ENCODE data around the gene FAM114A1.
"Not testable (repeated sequence)": the region's sequence is repeated elsewhere in the genome, so short reads cannot be mapped to it uniquely, and the experiment has no call there.

Gene FAM114A1

GRCh38 chr4:38982361-38983095, 114.9 kb downstream of the FAM114A1 start:
- Histone ChIP-seq H3K27me3 (ENCODE audit: control insufficient read depth, insufficient read depth, low read length) (no peaks in the 10 kb centered on the region), H3K36me3 (ENCODE audit: control insufficient read depth, low read depth, low read length) (no peaks in the 10 kb centered on the region), H3K4me3 (ENCODE audit: low read length) (no peak overlapping the region), H3K27ac (ENCODE audit: low read length) (no peak overlapping the region), H3K9me3 (ENCODE audit: control insufficient read depth, low read depth, low read length) (no peaks in the 10 kb centered on the region), H3K4me1 (ENCODE audit: control insufficient read depth, low read depth, low read length) (peaks cover 4% of the 10 kb centered on the region), H3K9ac (ENCODE audit: low read length) (no peak overlapping the region)

DNA sequence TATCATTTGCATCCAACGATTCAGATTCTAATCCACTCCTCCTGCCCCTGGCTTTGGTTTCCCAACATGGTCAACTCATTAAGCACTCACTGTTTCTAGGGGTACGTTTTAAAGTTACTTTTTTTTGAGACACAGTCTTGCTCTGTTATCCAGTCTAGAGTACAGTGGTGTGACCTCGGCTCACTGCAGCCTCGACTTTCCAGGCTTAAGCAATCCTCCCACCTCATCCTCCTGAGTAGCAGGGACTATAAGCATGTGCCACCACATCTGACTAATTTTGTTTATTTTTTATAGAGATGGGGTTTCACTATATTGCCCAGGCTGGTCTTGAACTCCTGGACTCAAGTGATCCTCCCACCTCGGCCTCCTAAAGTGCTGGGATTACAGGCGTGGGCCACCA, 115.7 kb downstream of the FAM114A1 start:
- H3K4me1 ChIP-seq (ENCODE audit: control insufficient read depth, low read depth, low read length) = peaks cover 4% of the 10 kb centered on the region
- no peaks in the 10 kb centered on the region for H3K27me3 ChIP-seq (ENCODE audit: control insufficient read depth, insufficient read depth, low read length)
- H3K9ac ChIP-seq (ENCODE audit: low read length) = no peak overlapping the region
- H3K9me3 ChIP-seq (ENCODE audit: control insufficient read depth, low read depth, low read length) = no peaks in the 10 kb centered on the region
- no peak overlapping the region for H3K27ac ChIP-seq (ENCODE audit: low read length)
- H3K36me3 ChIP-seq (ENCODE audit: control insufficient read depth, low read depth, low read length) = no peaks in the 10 kb centered on the region
- no peak overlapping the region for H3K4me3 ChIP-seq (ENCODE audit: low read length)

- H3K9ac ChIP-seq (ENCODE audit: low read length) = no peak overlapping the region
- H3K36me3 ChIP-seq (ENCODE audit: control insufficient read depth, low read depth, low read length) = no peaks in the 10 kb centered on the region
- peaks cover 4% of the 10 kb centered on the region for H3K4me1 ChIP-seq (ENCODE audit: control insufficient read depth, low read depth, low read length)
- no peak overlapping the region for H3K27ac ChIP-seq (ENCODE audit: low read length)
- H3K27me3 ChIP-seq (ENCODE audit: control insufficient read depth, insufficient read depth, low read length) = no peaks in the 10 kb centered on the region
- H3K9me3 ChIP-seq (ENCODE audit: control insufficient read depth, low read depth, low read length) = no peaks in the 10 kb centered on the region
- H3K4me3 ChIP-seq (ENCODE audit: low read length) = no peak overlapping the region
Measured at GRCh38 chr4:38983787-38984598, 116.4 kb downstream of the FAM114A1 start.

DNA sequence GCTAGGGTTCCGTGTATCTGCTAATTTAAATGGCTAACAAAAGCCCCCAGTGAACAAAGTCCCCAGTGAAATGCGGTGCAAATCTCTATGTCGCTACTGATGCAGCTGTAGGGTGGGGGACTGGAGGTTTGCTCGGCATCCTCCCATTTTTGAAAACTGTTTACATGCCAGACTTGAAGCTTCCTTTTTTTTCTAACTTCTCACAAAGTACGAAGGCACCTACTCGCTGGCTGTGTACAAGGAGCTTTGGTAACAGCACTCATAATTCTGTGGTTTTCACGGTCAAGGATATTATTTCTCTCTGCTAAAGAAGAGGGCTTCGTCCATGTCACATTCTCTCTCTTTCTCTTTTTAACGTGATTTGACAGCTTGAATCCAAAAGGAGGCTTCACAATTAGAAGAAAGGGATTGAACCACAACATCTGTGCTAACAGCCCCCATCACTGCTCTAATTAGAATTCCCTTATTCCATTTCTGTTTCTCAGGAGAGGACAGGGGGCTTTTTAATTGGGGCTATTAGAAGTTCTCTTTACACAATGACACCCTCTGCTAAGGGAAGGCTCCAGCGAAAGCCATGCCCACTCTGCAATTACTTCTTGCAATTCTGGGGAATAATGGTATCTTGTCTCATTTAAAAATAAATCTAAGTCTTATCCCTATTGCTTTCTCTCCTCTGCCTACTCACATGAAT, 117.9 kb downstream of the FAM114A1 start:
- H3K9ac ChIP-seq (ENCODE audit: low read length) = no peak overlapping the region
- H3K9me3 ChIP-seq (ENCODE audit: control insufficient read depth, low read depth, low read length) = no peaks in the 10 kb centered on the region
- H3K4me3 ChIP-seq (ENCODE audit: low read length) = no peak overlapping the region
- no peaks in the 10 kb centered on the region for H3K36me3 ChIP-seq (ENCODE audit: control insufficient read depth, low read depth, low read length)
- peaks cover 4% of the 10 kb centered on the region for H3K4me1 ChIP-seq (ENCODE audit: control insufficient read depth, low read depth, low read length)
- no peak overlapping the region for H3K27ac ChIP-seq (ENCODE audit: low read length)
- no peaks in the 10 kb centered on the region for H3K27me3 ChIP-seq (ENCODE audit: control insufficient read depth, insufficient read depth, low read length)

DNA sequence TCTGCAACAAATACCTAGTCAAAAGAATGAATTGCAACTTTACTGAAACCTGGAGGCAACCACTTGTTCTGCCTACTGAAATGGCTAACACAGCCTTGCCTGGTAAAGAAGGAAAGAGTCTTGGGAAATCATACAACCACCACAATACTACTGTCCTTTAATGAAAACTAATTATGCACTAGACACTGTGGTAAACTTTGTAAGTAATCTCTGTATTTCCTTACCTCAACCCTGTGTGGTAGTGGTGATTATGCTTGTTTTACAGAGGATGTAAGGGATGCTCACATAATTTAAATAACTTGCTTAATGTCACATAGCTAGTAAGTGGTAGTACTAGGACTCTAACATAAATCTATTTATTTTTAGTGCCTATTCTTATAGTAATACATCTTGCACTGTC, 119.9 kb downstream of the FAM114A1 start:
- Histone ChIP-seq H3K4me1 (ENCODE audit: control insufficient read depth, low read depth, low read length) (peaks cover 4% of the 10 kb centered on the region), H3K36me3 (ENCODE audit: control insufficient read depth, low read depth, low read length) (no peaks in the 10 kb centered on the region), H3K27me3 (ENCODE audit: control insufficient read depth, insufficient read depth, low read length) (no peaks in the 10 kb centered on the region), H3K27ac (ENCODE audit: low read length) (no peak overlapping the region), H3K4me3 (ENCODE audit: low read length) (no peak overlapping the region), H3K9me3 (ENCODE audit: control insufficient read depth, low read depth, low read length) (no peaks in the 10 kb centered on the region), H3K9ac (ENCODE audit: low read length) (no peak overlapping the region)

DNA sequence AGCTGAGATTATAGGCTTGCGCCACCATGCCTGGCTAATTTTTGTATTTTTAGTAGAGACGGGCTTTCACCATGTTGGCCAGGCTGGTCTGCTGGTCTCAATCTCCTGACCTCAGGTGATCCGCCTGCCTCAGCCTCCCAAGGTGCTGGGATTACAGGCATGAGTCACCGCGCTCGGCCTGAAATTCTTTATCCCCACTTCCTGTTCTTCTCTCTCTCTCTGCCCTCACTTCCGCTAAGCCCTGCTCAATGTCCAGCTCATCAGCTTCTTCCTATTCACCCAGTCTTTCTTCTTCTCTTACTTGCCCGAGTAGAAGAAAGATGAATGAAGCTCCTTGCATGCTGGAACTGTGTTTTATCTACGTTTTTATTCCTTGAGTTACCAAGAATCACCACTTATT, 120.7 kb downstream of the FAM114A1 start:
- H3K4me3 ChIP-seq (ENCODE audit: low read length); H3K27me3 ChIP-seq (ENCODE audit: control insufficient read depth, insufficient read depth, low read length); H3K36me3 ChIP-seq (ENCODE audit: control insufficient read depth, low read depth, low read length); H3K9ac ChIP-seq (ENCODE audit: low read length); H3K27ac ChIP-seq (ENCODE audit: low read length); H3K9me3 ChIP-seq (ENCODE audit: control insufficient read depth, low read depth, low read length); H3K4me1 ChIP-seq (ENCODE audit: control insufficient read depth, low read depth, low read length): not testable (repeated sequence)

- Histone ChIP-seq H3K4me1 (ENCODE audit: control insufficient read depth, low read depth, low read length) (no peaks in the 10 kb centered on the region), H3K27me3 (ENCODE audit: control insufficient read depth, insufficient read depth, low read length) (no peaks in the 10 kb centered on the region), H3K27ac (ENCODE audit: low read length) (no peak overlapping the region), H3K4me3 (ENCODE audit: low read length) (no peak overlapping the region), H3K9ac (ENCODE audit: low read length) (no peak overlapping the region), H3K36me3 (ENCODE audit: control insufficient read depth, low read depth, low read length) (no peaks in the 10 kb centered on the region), H3K9me3 (ENCODE audit: control insufficient read depth, low read depth, low read length) (no peaks in the 10 kb centered on the region)
Measured at GRCh38 chr4:38989487-38989886, 121.9 kb downstream of the FAM114A1 start.

- no peaks in the 10 kb centered on the region for H3K9me3 ChIP-seq (ENCODE audit: control insufficient read depth, low read depth, low read length)
- H3K27ac ChIP-seq (ENCODE audit: low read length) = no peak overlapping the region
- no peak overlapping the region for H3K9ac ChIP-seq (ENCODE audit: low read length)
- H3K36me3 ChIP-seq (ENCODE audit: control insufficient read depth, low read depth, low read length) = no peaks in the 10 kb centered on the region
- no peak overlapping the region for H3K4me3 ChIP-seq (ENCODE audit: low read length)
- no peaks in the 10 kb centered on the region for H3K4me1 ChIP-seq (ENCODE audit: control insufficient read depth, low read depth, low read length)
- no peaks in the 10 kb centered on the region for H3K27me3 ChIP-seq (ENCODE audit: control insufficient read depth, insufficient read depth, low read length)
Measured at GRCh38 chr4:38990241-38990640, 122.6 kb downstream of the FAM114A1 start.

DNA sequence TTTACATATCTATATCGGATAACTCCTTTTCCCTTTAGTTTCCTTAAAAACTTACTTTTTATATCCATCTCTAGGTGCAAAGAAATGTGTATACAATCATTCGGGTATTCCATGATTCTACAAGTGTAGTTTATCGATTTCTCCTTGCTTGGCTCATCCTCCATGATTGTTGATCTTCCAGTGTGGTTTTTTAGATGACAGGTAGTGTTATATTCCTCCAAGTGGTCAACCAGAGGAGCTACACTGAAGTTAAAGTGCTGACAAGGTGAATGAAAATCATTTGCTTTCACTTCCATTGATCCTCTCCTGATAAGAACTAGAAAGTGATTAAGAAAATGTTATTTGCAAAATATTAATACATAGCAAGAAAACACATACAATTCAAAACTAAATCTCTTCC, 126.1 kb downstream of the FAM114A1 start:
- Histone ChIP-seq H3K4me3 (ENCODE audit: low read length) (no peak overlapping the region), H3K27me3 (ENCODE audit: control insufficient read depth, insufficient read depth, low read length) (no peaks in the 10 kb centered on the region), H3K4me1 (ENCODE audit: control insufficient read depth, low read depth, low read length) (no peaks in the 10 kb centered on the region), H3K9me3 (ENCODE audit: control insufficient read depth, low read depth, low read length) (no peaks in the 10 kb centered on the region), H3K27ac (ENCODE audit: low read length) (no peak overlapping the region), H3K9ac (ENCODE audit: low read length) (no peak overlapping the region), H3K36me3 (ENCODE audit: control insufficient read depth, low read depth, low read length) (no peaks in the 10 kb centered on the region)

GRCh38 chr4:38994135-38994534, 126.5 kb downstream of the FAM114A1 start:
- no peaks in the 10 kb centered on the region for H3K9me3 ChIP-seq (ENCODE audit: control insufficient read depth, low read depth, low read length)
- no peaks in the 10 kb centered on the region for H3K36me3 ChIP-seq (ENCODE audit: control insufficient read depth, low read depth, low read length)
- H3K9ac ChIP-seq (ENCODE audit: low read length) = no peak overlapping the region
- H3K27ac ChIP-seq (ENCODE audit: low read length) = no peak overlapping the region
- no peak overlapping the region for H3K4me3 ChIP-seq (ENCODE audit: low read length)
- no peaks in the 10 kb centered on the region for H3K4me1 ChIP-seq (ENCODE audit: control insufficient read depth, low read depth, low read length)
- H3K27me3 ChIP-seq (ENCODE audit: control insufficient read depth, insufficient read depth, low read length) = no peaks in the 10 kb centered on the region
